H1 (cell line): Measurements from ENCODE around the gene NAA40. TPM values are rescaled to one million over a fixed set of nuclear protein-coding genes. Genes with fewer than 3 reads are reported as not detected.

ENCODE experiments used
- CTCF ChIA-PET: fragments of 300-600 bp; sonication (Branson Sonifier 250); formaldehyde crosslinking; loops from one replicate; lab custom pipeline; 2021; ENCODE audit not compliant: partially characterized antibody; lab: Charles Lee
- POLR2A ChIA-PET: fragments of 300-600 bp; sonication (Branson Sonifier 250); formaldehyde crosslinking; loops from one replicate; lab custom pipeline; 2021; ENCODE audit warnings: inconsistent platforms; ENCODE audit not compliant: partially characterized antibody; lab: Charles Lee
- DNase-seq, 2 experiments: peaks; one replicate each; pipeline versions ENCODE4 v3.0.0 to v3.0.0-alpha.2; 2010 to 2022; ENCODE audit warnings: low spot score in 2 of 2, low read depth in 1 of 2, mixed read lengths in 1 of 2
- FAIRE-seq: peaks from 2 replicates; lab custom pipeline; 2011; peaks lifted over from hg19 to GRCh38; lab: Jason Lieb, UNC
- H2AFZ ChIP-seq: 2 replicates; pipeline ENCODE4 v1.8.1; 2012; ENCODE audit warnings: low read length, inconsistent platforms
- H2AK5ac ChIP-seq: 2 replicates; pipeline ENCODE4 v1.6.1; 2013; ENCODE audit warnings: low read depth, low read length
- H2BK120ac ChIP-seq: replicated peaks from 2 replicates; pipeline ENCODE3; 2013; ENCODE audit warnings: low read depth, low read length, inconsistent platforms
- H2BK12ac ChIP-seq: 2 replicates; pipeline ENCODE4 v1.6.1; 2013; ENCODE audit warnings: low read depth, low read length
- H2BK15ac ChIP-seq: 2 replicates; pipeline ENCODE4 v1.6.1; 2013; ENCODE audit warnings: low read length
- H2BK20ac ChIP-seq: 2 replicates; pipeline ENCODE4 v1.6.1; 2013; ENCODE audit warnings: low read length
- H2BK5ac ChIP-seq: 2 replicates; pipeline ENCODE4 v1.6.1; 2013; ENCODE audit warnings: low read depth, low read length
- H3K14ac ChIP-seq: 2 replicates; pipeline ENCODE4 v1.6.1; 2013; ENCODE audit warnings: inconsistent platforms; ENCODE audit not compliant: insufficient read length
- H3K18ac ChIP-seq: 2 replicates; pipeline ENCODE4 v1.6.1; 2013; ENCODE audit warnings: low read length; ENCODE audit errors: extremely low read depth
- H3K23ac ChIP-seq: 2 replicates; pipeline ENCODE4 v1.6.1; 2013; ENCODE audit warnings: inconsistent platforms; ENCODE audit not compliant: insufficient read length
- H3K23me2 ChIP-seq: 2 replicates; pipeline ENCODE4 v1.6.1; 2013; ENCODE audit warnings: low read depth, low read length
- H3K27ac ChIP-seq: 2 replicates; pipeline ENCODE4 v1.6.1; 2011; ENCODE audit warnings: low read depth, low read length, inconsistent platforms
- H3K27me3 ChIP-seq, 4 experiments: replicated peaks in 1 of 4; 1 replicate in 1 of 4; 2 replicates in 3 of 4; pipeline versions ENCODE4 v1.6.1 to v1.8.1; 2011 to 2013; ENCODE audit warnings: low read length in 3 of 4, mild to moderate bottlenecking in 3 of 4, inconsistent platforms in 2 of 4, mixed read lengths in 2 of 4, moderate library complexity in 1 of 4; ENCODE audit not compliant: control insufficient read depth in 3 of 4, insufficient read depth in 3 of 4; ENCODE audit errors: extremely low read depth in 1 of 4
- H3K36me3 ChIP-seq, 4 experiments: 2 replicates each; pipeline versions ENCODE4 v1.6.1 to v1.8.1; 2011 to 2013; ENCODE audit warnings: mild to moderate bottlenecking in 4 of 4, low read length in 3 of 4, moderate library complexity in 2 of 4, control low read depth in 1 of 4, inconsistent platforms in 1 of 4; ENCODE audit not compliant: insufficient read depth in 4 of 4, control insufficient read depth in 2 of 4
- H3K4ac ChIP-seq: replicated peaks from 2 replicates; pipeline ENCODE3; 2013; ENCODE audit warnings: low read length, low read depth, mixed read lengths, inconsistent platforms; ENCODE audit not compliant: insufficient read length
- H3K4me1 ChIP-seq, 4 experiments: replicated peaks in 1 of 4; 1 replicate in 1 of 4; 2 replicates in 3 of 4; pipeline versions ENCODE4 v1.6.1 to v1.8.1; 2011 to 2013; ENCODE audit warnings: low read length in 3 of 4, inconsistent platforms in 2 of 4, mixed read lengths in 1 of 4; ENCODE audit not compliant: insufficient read depth in 4 of 4, control insufficient read depth in 3 of 4
- H3K4me2 ChIP-seq, 2 experiments: 2 replicates each; pipeline versions ENCODE4 v1.6.1 to v1.8.1; 2011 to 2013; ENCODE audit warnings: low read depth in 2 of 2, low read length in 2 of 2, control low read depth in 1 of 2, inconsistent platforms in 1 of 2, mild to moderate bottlenecking in 1 of 2; ENCODE audit not compliant: insufficient read depth in 1 of 2
- H3K4me3 ChIP-seq, 4 experiments: fragments of 200-600, 300-600 bp in 1 of 4; sonication (generic), shearing (Covaris generic), sonication (Bioruptor Twin) in 1 of 4; 2 replicates each; pipeline versions ENCODE4 v1.5.1 to v1.8.1; 2011 to 2016; ENCODE audit warnings: low read length in 4 of 4, low read depth in 3 of 4, control low read depth in 2 of 4, inconsistent platforms in 2 of 4, mild to moderate bottlenecking in 2 of 4, mixed read lengths in 1 of 4, moderate library complexity in 1 of 4; ENCODE audit not compliant: insufficient read depth in 2 of 4; ENCODE audit errors: extremely low read depth in 1 of 4
- H3K56ac ChIP-seq: replicated peaks from 2 replicates; pipeline ENCODE3; 2013; ENCODE audit warnings: low read depth, mild to moderate bottlenecking, mixed read lengths, low read length, inconsistent platforms; ENCODE audit not compliant: insufficient read length
- H3K79me1 ChIP-seq: 2 replicates; pipeline ENCODE4 v1.6.1; 2013; ENCODE audit warnings: low read depth, low read length, control low read depth
- H3K79me2 ChIP-seq, 2 experiments: 2 replicates each; pipeline versions ENCODE4 v1.6.1 to v1.8.1; 2012 to 2013; ENCODE audit warnings: low read length in 2 of 2, mild to moderate bottlenecking in 2 of 2, inconsistent platforms in 1 of 2; ENCODE audit not compliant: insufficient read depth in 2 of 2, control insufficient read depth in 1 of 2
- H3K9ac ChIP-seq, 4 experiments: replicated peaks in 1 of 4; 1 replicate in 1 of 4; 2 replicates in 3 of 4; pipeline versions ENCODE4 v1.6.1 to v1.8.1; 2011 to 2013; ENCODE audit warnings: low read depth in 3 of 4, low read length in 3 of 4, control low read depth in 2 of 4, mild to moderate bottlenecking in 2 of 4, moderate library complexity in 2 of 4, inconsistent platforms in 1 of 4; ENCODE audit errors: extremely low read depth in 1 of 4
- H3K9me3 ChIP-seq, 2 experiments: 2 replicates each; pipeline versions ENCODE4 v1.6.1 to v1.8.1; 2012 to 2013; ENCODE audit warnings: mild to moderate bottlenecking in 2 of 2, moderate library complexity in 2 of 2, control low read depth in 1 of 2, inconsistent platforms in 1 of 2, low read depth in 1 of 2, low read length in 1 of 2, mixed read lengths in 1 of 2; ENCODE audit not compliant: insufficient read depth in 2 of 2
- H4K20me1 ChIP-seq, 2 experiments: replicated peaks in 1 of 2; 2 replicates each; pipeline versions ENCODE3 to v1.8.1; 2011 to 2013; ENCODE audit warnings: inconsistent platforms in 2 of 2, low read length in 2 of 2, mild to moderate bottlenecking in 1 of 2; ENCODE audit not compliant: insufficient read depth in 2 of 2, control insufficient read depth in 1 of 2
- H4K5ac ChIP-seq: 2 replicates; pipeline ENCODE4 v1.6.1; 2013; ENCODE audit warnings: low read length, low read depth, mixed read lengths, inconsistent platforms; ENCODE audit not compliant: insufficient read length
- H4K8ac ChIP-seq: 2 replicates; pipeline ENCODE4 v1.8.0; 2013; ENCODE audit warnings: mild to moderate bottlenecking, moderate library complexity, low read length, inconsistent platforms; ENCODE audit not compliant: insufficient read depth; ENCODE audit errors: extremely low read depth
- H4K91ac ChIP-seq: replicated peaks from 2 replicates; pipeline ENCODE3; 2013; ENCODE audit warnings: low read length, mixed read lengths, inconsistent platforms; ENCODE audit not compliant: insufficient read length
- CHD1 ChIP-seq: IDR thresholded peaks from 2 replicates; pipeline ENCODE4 v1.6.1; 2012; ENCODE audit warnings: low read depth, low read length, improper control_type of control experiment
- CREB1 ChIP-seq: IDR thresholded peaks from 2 replicates; pipeline ENCODE4 v1.6.1; 2012; ENCODE audit warnings: inconsistent platforms
- CTBP2 ChIP-seq: IDR thresholded peaks from 2 replicates; pipeline ENCODE4 v1.7.0; 2011; ENCODE audit warnings: borderline replicate concordance, mild to moderate bottlenecking, moderate library complexity, mixed read lengths, low read length; ENCODE audit not compliant: insufficient read depth, insufficient read length
- EZH2 ChIP-seq: fragments of 200-600 bp; sonication (generic); IDR thresholded peaks from 2 replicates; pipeline ENCODE4 v1.7.1; 2012; ENCODE audit warnings: low read depth, mild to moderate bottlenecking, moderate library complexity, low read length, inconsistent platforms; ENCODE audit not compliant: severe bottlenecking
- POLR2A ChIP-seq, 2 experiments: IDR thresholded peaks; 1 replicate in 1 of 2; 2 replicates in 1 of 2; pipeline ENCODE4 v1.6.1; 2011; ENCODE audit warnings: low read depth in 2 of 2, low read length in 2 of 2, mild to moderate bottlenecking in 2 of 2; ENCODE audit errors: control extremely low read depth in 1 of 2
- POU5F1 ChIP-seq: IDR thresholded peaks from 2 replicates; pipeline ENCODE4 v1.6.1; 2011; ENCODE audit warnings: low read depth, mild to moderate bottlenecking, low read length, moderate library complexity
- RBBP5 ChIP-seq: IDR thresholded peaks from 2 replicates; pipeline ENCODE4 v1.7.1; 2012; ENCODE audit warnings: low read depth, mild to moderate bottlenecking, inconsistent platforms, low read length, moderate library complexity, borderline replicate concordance
- RFX5 ChIP-seq: IDR thresholded peaks from 2 replicates; pipeline ENCODE4 v1.6.1; 2011; ENCODE audit warnings: low read depth, low read length, improper control_type of control experiment, borderline replicate concordance
- WGBS, 2 experiments: shearing (Covaris generic) in 1 of 2; methylation state at CpG; one replicate each; pipeline versions ENCODE4 v1.1.6 to v1.1.7; 2013 to 2015; ENCODE audit warnings: low lambda C conversion rate in 2 of 2, mixed read lengths in 2 of 2, inconsistent platforms in 1 of 2, low coverage in 1 of 2, missing lambda C conversion rate in 1 of 2; ENCODE audit not compliant: insufficient replicate concordance in 2 of 2, insufficient coverage in 1 of 2, insufficient read length in 1 of 2; ENCODE audit errors: extremely low coverage in 1 of 2, missing lambda C conversion rate in 1 of 2; 5-methylcytosine and 5-hydroxymethylcytosine counted together
- polyA plus RNA-seq, 7 experiments: library from polyadenylated mRNA; depleted of rRNA in 3 of 7; stranded (reverse) in 5 of 7; unstranded in 2 of 7; fragments of >200 nt in 5 of 7; fragments of 200-250 nt in 2 of 7; gene quantifications; 1 replicate in 5 of 7; 2 replicates in 1 of 7; 4 replicates in 1 of 7; pipeline versions ENCODE4 v1.2.1 to v1.2.3, GENCODE V29; 2011 to 2013; ENCODE audit warnings: missing spikeins in 2 of 7, mixed read lengths in 2 of 7
- total RNA-seq: library from RNA; stranded (reverse); fragmentation: NEBNext Ultra II Directional; extraction: Animal tissue kit (Norgen Biotek cat#: 25700); gene quantifications from 2 replicates; pipeline ENCODE4 v1.2.1, GENCODE V29; 2021
- TF ChIP-seq, protein P1 (sequence below): IDR thresholded peaks from 2 replicates; pipeline ENCODE4 v1.6.1; 2012; ENCODE audit warnings: inconsistent platforms
- TF ChIP-seq, protein P2 (sequence below): IDR thresholded peaks from 2 replicates; pipeline ENCODE4 v1.6.1; 2011; ENCODE audit warnings: low read length, improper control_type of control experiment
- TF ChIP-seq, protein P3 (sequence below): IDR thresholded peaks from 2 replicates; pipeline ENCODE4 v1.6.1; 2012; ENCODE audit warnings: inconsistent platforms

NAA40 gene
- total and polyA plus RNA-seq, 2 of the 8 experiments (the other 6 are each of a cell fraction or from before 2014, with no cell fraction given) = 20.0 to 31.1 TPM

DNA sequence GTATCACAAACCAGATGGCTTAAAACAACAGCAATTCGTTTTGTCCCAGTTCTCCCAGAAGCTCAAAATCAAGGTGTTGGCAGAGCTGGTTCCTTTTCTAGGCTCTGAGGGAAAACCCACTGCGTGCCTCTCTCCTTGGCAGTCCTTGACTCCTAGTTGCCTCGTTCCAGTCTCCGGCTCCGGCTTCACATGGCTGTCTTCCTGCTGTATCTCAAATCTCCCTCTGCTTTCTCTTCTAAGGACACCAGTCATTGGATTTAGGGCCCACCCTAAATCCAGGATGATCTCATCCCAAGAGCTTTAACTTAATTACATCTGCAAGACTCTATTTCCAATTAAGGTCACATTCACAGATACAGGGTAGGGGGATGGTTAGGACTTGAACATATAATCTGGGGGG lies 9.2 kb upstream of the NAA40 start:
- H3K4me2 ChIP-seq = no peak overlapping the region
- TF ChIP-seq POU5F1 = no peak
- TF ChIP-seq CHD1 = no peak
- no peak for TF ChIP-seq CTBP2
- TF ChIP-seq POLR2A (IDR thresholded peaks at IDR 0.05; ENCODE audit: control extremely low read depth in 1 of 2, low read depth in 2 of 2, low read length in 2 of 2) = no peak
- no peak for TF ChIP-seq EZH2
- TF ChIP-seq RFX5 = no peak
- TF ChIP-seq, protein P1, sequence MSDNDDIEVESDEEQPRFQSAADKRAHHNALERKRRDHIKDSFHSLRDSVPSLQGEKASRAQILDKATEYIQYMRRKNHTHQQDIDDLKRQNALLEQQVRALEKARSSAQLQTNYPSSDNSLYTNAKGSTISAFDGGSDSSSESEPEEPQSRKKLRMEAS = no peak
- no peak for TF ChIP-seq CREB1
- TF ChIP-seq RBBP5 = no peak
- TF ChIP-seq, protein P2, sequence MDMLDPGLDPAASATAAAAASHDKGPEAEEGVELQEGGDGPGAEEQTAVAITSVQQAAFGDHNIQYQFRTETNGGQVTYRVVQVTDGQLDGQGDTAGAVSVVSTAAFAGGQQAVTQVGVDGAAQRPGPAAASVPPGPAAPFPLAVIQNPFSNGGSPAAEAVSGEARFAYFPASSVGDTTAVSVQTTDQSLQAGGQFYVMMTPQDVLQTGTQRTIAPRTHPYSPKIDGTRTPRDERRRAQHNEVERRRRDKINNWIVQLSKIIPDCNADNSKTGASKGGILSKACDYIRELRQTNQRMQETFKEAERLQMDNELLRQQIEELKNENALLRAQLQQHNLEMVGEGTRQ = no peak
- TF ChIP-seq, protein P3, sequence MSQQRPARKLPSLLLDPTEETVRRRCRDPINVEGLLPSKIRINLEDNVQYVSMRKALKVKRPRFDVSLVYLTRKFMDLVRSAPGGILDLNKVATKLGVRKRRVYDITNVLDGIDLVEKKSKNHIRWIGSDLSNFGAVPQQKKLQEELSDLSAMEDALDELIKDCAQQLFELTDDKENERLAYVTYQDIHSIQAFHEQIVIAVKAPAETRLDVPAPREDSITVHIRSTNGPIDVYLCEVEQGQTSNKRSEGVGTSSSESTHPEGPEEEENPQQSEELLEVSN = no peak
- H3K79me1 ChIP-seq = no peaks in the 10 kb centered on the region
- no peak overlapping the region for H2AFZ ChIP-seq
- H3K4me3 ChIP-seq = no peak overlapping the region
- no peak overlapping the region for H2BK12ac ChIP-seq
- no peaks in the 10 kb centered on the region for H3K9me3 ChIP-seq
- H4K5ac ChIP-seq = no peak overlapping the region
- no peak overlapping the region for H3K14ac ChIP-seq
- no peaks in the 10 kb centered on the region for H3K79me2 ChIP-seq
- H3K4me1 ChIP-seq = peaks cover 0 to 4% (median 0%) of the 10 kb centered on the region in 4 experiments; a peak in 1 of 7 replicates
- H2BK15ac ChIP-seq = no peak overlapping the region
- CTCF ChIA-PET = interaction anchor here (0.8 to 3.8 kb wide), 5 partner anchors 8 to 92 kb away, joined by 3 to 29 read pairs (median 7); partner anchors contain the start of gene RCOR2
- H2BK120ac ChIP-seq = no peak overlapping the region
- no peaks in the 10 kb centered on the region for H3K23me2 ChIP-seq
- no peak overlapping the region; a peak in 1 of 7 replicates for H3K9ac ChIP-seq
- no peak overlapping the region for H3K18ac ChIP-seq
- no peak overlapping the region for H2BK20ac ChIP-seq
- peaks cover 0 to 8% (median 5%) of the 10 kb centered on the region in 4 experiments; a peak in 3 of 7 replicates for H3K27me3 ChIP-seq
- no peak overlapping the region for H3K56ac ChIP-seq
- H3K36me3 ChIP-seq = no peaks in the 10 kb centered on the region
- DNase-seq (no peak), FAIRE-seq (no peak)
- no peak overlapping the region for H3K23ac ChIP-seq
- H3K27ac ChIP-seq = no peak overlapping the region
- no peak overlapping the region for H2BK5ac ChIP-seq
- POLR2A ChIA-PET = interaction anchor here (11.5 kb wide), 1 partner anchor 12 kb away, joined by 173 read pairs; the partner anchor contains the start of gene RCOR2
- H4K20me1 ChIP-seq = no peaks in the 10 kb centered on the region
- 94% methylated on average over 5 of the region's 5 CpGs; no CpG with 5 or more reads in 1 of the 2 experiments for WGBS, 2 experiments
- peak overlapping the region; percentile 31; the same call in 1 of the 2 replicates for H4K8ac ChIP-seq
- no peak overlapping the region for H3K4ac ChIP-seq
- H2AK5ac ChIP-seq = no peak overlapping the region
- no peak overlapping the region for H4K91ac ChIP-seq
